GM10248 (cell line): ENCODE data around the gene ZDHHC14.

Experiments used
- CTCF ChIA-PET: fragments of 300-600 bp; sonication (Branson Sonifier 250); formaldehyde crosslinking; extraction: SDS; loops from one replicate; lab custom pipeline; 2021; ENCODE audit warnings: antibody characterized with exemption; lab: Yijun Ruan, JAX
- POLR2A ChIA-PET: fragments of 350-650 bp; sonication (Branson Sonifier 250); formaldehyde crosslinking; extraction: SDS; loops from one replicate; lab custom pipeline; 2020; ENCODE audit warnings: antibody characterized with exemption; lab: Yijun Ruan, JAX
- DNase-seq: peaks from one replicate; pipeline ENCODE4 v3.0.0; 2012; ENCODE audit errors: extremely low spot score
- TF ChIP-seq, protein P1 (sequence below): IDR thresholded peaks from 2 replicates; pipeline ENCODE4 v1.5.1; 2012; ENCODE audit warnings: mild to moderate bottlenecking, low read depth; ENCODE audit errors: extremely low read depth, missing control alignments, control extremely low read depth

The ZDHHC14 gene

DNA sequence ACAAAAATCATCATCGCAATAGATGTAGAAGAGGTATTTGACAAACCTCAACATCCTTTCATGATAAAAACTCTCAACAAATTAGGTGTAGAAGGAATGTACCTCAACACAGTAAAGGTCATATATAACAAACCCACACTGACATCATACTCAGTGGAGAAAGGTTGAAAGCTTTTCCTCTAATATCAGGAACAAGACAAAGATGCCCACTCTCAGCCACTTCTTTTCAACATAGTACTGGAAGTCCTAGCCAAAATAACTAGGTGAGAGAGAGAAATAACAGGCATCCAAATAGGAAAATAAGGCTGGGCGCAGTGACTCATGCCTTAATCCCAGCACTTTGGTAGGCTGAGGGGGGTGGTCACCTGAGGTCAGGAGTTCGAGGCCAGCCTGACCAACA is 95.8 kb downstream of the ZDHHC14 start:
- CTCF ChIA-PET: no interaction called here
- no peak for DNase-seq
- TF ChIP-seq, protein P1, sequence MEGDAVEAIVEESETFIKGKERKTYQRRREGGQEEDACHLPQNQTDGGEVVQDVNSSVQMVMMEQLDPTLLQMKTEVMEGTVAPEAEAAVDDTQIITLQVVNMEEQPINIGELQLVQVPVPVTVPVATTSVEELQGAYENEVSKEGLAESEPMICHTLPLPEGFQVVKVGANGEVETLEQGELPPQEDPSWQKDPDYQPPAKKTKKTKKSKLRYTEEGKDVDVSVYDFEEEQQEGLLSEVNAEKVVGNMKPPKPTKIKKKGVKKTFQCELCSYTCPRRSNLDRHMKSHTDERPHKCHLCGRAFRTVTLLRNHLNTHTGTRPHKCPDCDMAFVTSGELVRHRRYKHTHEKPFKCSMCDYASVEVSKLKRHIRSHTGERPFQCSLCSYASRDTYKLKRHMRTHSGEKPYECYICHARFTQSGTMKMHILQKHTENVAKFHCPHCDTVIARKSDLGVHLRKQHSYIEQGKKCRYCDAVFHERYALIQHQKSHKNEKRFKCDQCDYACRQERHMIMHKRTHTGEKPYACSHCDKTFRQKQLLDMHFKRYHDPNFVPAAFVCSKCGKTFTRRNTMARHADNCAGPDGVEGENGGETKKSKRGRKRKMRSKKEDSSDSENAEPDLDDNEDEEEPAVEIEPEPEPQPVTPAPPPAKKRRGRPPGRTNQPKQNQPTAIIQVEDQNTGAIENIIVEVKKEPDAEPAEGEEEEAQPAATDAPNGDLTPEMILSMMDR: no peak
- POLR2A ChIA-PET: no interaction called here

DNA sequence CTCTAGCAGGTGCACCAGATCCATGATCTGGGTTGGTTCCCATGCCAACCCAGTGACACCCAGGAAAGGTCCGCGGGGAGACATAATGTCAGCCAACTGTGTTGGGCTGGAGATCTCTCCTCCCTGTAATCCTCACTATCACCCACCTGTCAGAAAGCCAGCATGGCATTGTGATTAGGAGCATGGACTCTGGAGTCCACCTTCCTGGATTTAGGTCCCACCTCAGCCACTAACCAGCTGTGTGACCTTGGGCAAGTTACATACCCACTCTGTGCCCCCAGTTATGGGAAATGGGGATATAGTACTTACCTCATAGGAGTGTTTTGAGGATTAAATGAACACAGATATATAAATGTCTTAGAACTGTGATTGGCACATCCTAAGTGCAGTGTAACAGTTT is 97.9 kb downstream of the ZDHHC14 start:
- TF ChIP-seq, protein P1: no peak
- DNase-seq: no peak
- POLR2A ChIA-PET: no interaction called here
- CTCF ChIA-PET: interaction anchor here (1.2 kb wide), 1 partner anchor 64 kb away, joined by 3 read pairs; no protein-coding TSS in a partner anchor

DNA sequence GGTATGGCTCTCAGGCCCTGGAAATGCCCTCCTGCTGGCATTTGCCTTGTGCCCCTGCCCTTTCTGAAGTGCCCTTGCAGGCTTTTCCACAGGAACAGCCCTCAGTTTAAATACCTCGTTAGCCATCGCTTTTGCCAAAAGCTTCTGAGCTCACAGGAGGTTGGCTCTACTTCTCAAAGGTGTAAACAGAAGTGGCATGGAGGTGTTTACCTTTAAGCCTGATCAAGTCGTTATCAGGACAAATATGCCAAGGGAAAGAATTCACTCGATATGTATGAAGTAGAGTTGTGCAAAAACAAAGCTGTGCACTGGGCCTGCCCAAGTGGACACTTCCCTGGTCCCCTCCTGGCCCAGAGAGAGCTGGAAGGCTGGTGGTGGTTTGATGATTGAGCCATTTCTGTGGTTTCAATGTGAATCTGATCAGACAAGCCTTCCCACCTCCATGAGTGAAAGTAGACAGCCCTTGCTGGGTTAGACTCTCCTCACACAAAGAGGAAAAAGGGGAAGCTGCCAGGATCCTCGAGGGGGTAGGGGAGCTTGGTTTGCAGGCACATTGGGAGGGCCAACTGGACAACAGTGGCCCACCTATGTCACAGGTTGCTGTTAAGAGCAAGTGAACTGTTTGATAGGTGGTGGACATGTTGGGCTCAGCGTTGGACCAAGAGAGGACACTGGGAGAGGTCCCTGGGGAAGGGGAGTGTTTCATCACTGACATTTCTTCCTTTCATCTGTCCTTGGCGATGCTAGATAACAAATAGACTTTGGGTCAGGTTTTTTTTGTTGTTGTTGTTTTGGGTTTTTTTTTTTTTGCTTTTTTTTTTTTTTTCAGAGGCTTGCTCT is 98.7 kb downstream of the ZDHHC14 start:
- TF ChIP-seq, protein P1: no peak

DNA sequence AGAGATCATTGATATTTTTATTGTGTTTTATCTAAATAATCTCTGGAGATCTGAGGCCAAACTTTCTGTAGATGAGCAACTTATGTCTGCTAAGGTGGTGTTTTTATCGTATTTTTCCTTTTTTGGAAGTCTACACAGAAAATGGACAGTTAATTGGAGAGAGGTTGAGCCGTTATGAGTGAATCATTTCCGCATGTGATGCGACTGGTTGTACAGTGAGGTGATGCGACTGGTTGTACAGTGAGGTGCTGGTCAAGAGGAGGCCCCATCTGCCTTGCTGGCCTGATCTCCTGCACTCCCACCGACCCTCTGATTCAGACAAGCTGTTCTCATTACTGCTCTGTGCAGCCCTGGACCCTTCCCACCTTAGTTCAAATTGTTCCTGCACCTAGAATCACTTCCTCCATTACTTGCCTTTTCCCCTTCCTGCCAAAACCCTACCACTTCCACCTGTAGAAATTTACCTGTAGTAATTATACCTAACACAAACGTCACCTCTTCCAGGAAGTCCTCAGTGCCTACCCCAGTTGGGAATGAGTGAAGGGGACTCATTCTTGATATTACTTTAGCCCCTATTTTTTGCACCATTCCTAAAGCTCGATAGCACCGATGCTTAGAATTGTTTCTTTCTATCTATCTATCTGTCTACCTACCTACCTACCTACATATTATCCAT is 100.3 kb downstream of the ZDHHC14 start:
- no peak for DNase-seq
- POLR2A ChIA-PET: no interaction called here
- TF ChIP-seq, protein P1: no peak
- CTCF ChIA-PET: no interaction called here

More for the DNA sequence above, 98.7 kb downstream of the ZDHHC14 start:
- ChIA-PET POLR2A (no interaction called here), CTCF (interaction anchor here (1.2 kb wide), 1 partner anchor 63 kb away, joined by 3 read pairs; no protein-coding TSS in a partner anchor)
- DNase-seq: no peak

DNA sequence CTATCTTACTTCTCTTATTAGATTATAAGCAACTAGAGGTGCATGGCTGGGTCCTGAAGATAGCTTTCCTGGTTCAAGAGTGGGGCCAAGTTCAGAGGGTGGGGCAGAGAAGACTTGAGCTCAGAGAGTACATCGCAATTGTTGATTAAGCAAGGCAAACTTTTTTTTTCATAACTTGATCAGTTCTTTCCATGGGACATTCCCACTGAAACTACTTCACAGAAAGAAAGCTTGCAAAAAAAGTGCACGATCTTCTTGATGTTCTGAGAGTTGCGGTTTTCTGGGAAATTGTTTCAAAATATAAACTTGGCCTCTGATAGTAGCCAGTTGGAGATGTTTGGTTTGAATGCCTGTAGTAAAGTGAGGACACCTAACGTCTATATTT is 100.9 kb downstream of the ZDHHC14 start:
- ChIA-PET POLR2A (no interaction called here), CTCF (interaction anchor here (0.9 kb wide), 1 partner anchor 55 kb away, joined by 3 read pairs; no protein-coding TSS in a partner anchor)
- TF ChIP-seq, protein P1: no peak
- DNase-seq: no peak

DNA sequence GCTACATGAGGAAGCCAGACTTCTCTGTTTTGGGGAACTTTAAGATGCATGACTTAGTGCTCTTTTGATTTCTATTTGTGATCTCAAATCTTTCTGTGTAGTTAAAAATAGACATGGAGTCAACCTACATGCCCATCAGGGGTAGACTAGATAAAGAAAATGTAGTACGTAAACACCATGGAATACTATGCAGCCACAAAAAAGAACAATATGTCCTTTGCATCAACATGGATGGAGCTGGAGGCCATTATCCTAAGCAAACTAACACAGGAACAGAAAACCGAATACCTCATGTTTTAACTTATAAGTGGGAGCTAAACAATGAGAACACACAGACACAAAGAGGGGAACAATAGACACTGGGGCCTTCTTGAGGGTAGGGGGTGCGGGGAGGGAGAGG is 102.8 kb downstream of the ZDHHC14 start:
- no peak for DNase-seq
- ChIA-PET CTCF (interaction anchor here (1.1 kb wide), 1 partner anchor 14 kb away, joined by 4 read pairs; no protein-coding TSS in a partner anchor), POLR2A (no interaction called here)
- TF ChIP-seq, protein P1: no peak
